NK-92 (cell line): ENCODE results near the gene DACT2.
"Not testable (repeated sequence)": the region's sequence is repeated elsewhere in the genome, so short reads cannot be mapped to it uniquely, and the experiment has no call there.

Source experiments
- DNase-seq: peaks from one replicate; lab custom pipeline; 2025; ENCODE audit not compliant: unreplicated experiment; lab: John Stamatoyannopoulos, UW

The DACT2 gene

DNA sequence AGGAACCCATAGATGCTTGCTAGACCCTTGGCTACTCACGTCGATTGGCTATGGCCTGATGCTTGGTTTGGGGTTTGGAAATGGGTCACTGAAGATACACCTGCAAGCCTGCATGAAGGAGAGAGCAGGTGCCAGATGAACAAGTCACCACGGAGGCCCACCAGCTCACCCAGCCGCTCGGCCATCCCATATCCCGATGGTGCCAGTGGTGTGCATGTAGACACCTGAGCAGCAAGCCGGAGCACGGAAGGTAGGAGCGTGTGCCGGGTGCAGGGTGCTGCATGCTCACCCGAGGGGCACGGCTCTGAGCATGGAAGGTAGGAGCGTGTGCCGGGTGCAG, 35.9 kb downstream of the DACT2 start:
- DNase-seq = no peak

- no peak for DNase-seq
Observed at GRCh38 chr6:168282985-168283685, 36.4 kb downstream of the DACT2 start.

- DNase-seq = no peak
Observed at GRCh38 chr6:168281826-168282225, 37.8 kb downstream of the DACT2 start.

GRCh38 chr6:168281314-168281713, 38.3 kb downstream of the DACT2 start:
- DNase-seq = not testable (repeated sequence)

DNA sequence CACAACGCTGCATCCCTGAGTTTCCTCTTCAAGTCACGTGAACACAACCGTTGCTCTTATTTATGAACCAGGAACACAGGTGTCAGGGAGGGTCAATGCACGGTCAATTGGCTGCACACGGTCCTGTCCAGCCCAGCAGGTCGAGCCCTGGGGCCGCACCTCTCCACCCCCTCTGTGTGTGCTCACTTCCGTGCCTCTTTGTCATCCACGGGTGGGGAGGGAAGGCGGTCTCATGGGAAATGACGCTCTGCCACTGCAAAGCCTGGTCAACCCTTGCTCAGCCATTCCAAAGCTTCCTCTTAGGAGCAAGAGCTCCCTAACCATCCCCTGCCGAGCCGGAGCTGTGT, 38.7 kb downstream of the DACT2 start:
- no peak for DNase-seq

DNA sequence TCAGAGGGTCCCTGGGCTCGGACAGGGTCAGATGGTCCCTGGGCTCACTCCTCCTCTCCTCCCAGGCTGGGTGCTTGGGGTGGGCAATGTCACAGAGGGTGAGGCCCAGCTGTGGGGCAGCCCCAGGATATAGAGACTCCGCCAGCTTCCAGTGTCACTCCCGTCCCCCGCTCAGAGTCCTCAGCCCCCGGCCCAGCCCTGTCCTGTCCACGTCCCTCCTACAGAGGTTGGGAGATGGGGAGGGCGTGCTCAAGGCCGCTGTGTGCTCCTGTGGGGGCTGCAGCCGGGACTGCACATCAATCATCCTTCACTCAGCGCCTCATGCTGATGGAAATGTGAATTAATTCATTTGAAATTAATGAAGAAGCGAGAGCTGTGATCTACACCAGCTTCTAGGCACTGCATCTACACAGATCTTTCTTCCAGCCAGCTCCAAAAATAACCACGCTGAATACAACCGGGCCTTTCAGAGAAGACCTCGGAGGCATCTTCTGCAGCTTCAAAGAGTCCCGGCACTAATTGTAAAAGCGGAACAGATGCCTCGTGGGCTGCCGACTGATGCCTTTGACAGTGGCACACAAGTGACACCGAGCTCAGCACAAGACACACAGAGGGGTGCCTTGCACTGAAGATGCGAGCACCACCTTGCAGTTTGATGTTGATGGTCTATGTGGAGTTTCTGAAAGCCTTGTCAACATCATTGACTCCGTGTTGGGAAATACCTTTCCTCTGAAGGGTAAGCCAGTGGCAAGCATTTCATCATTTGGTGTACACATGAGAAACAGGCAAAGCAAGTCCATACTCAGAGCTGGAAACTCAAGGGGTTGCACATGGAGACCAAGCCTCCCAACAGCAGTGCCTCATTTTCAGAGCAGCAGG, 39.3 kb downstream of the DACT2 start:
- no peak for DNase-seq

- no peak for DNase-seq
Observed at GRCh38 chr6:168279403-168279935, 40.1 kb downstream of the DACT2 start.

DNA sequence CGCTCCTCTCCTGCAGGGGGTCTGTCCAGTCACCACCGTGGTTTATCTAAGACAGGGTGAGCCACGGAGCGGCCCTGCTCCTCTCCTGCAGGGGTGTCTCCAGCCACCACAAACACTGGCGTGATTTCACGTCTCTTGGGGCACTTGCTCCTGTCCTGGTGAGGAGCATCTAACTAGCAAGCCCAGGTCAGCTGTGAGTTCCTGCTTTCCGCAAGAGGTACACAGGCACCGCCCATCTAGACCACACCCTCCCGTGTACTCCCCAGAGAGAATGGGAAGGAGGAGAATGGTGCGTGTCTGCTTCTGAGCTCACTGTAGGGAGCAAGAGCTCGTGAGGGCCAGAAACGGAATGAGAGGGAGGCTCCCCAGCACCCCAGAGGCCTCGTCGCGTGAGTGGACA, 40.7 kb downstream of the DACT2 start:
- DNase-seq = no peak

DNA sequence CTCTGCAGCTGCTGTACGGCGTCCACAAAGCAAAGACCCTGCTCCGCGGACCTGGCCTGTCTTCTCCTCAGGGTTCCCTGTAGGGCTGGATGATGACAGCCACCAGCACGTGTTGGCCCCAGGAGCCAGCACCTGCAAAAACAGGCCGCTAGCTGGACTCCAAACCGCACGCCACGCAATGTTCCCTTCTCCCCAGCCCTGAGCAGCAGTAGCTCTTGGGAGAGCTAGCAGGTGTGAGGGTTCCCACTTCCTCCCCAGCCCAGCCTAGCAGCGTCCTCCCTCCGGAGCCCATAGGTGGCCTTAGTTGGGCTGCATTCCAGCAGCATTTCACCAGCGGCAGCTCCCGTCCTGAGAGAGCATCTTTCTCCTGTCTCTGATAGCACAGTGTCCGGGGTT, 42.3 kb downstream of the DACT2 start:
- DNase-seq = no peak

GRCh38 chr6:168276576-168277273, 42.9 kb downstream of the DACT2 start:
- no peak for DNase-seq

DNA sequence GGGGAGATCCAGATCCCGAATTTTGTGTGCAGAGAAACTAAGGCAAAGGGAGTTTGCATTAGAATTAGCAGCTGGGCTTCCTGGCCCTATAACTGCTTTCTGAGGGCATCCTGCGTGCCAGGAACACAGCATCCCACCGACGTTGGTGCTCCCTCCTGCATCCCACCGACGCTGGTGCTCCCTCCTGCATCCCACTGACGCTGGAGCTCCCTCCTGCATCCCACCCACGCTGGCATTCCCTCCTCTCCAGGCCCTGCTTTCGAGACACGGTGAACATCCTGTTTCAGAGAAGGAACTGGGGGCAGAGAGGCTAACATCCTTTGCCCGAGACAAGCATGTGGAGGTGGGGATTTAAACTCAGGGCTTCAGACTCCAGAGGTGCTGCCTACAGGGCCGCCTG, 44.4 kb downstream of the DACT2 start:
- no peak for DNase-seq

- DNase-seq = no peak
Observed at GRCh38 chr6:168274037-168274952, 45.3 kb downstream of the DACT2 start.

GRCh38 chr6:168273441-168274036, 46.0 kb downstream of the DACT2 start:
- no peak for DNase-seq

DNA sequence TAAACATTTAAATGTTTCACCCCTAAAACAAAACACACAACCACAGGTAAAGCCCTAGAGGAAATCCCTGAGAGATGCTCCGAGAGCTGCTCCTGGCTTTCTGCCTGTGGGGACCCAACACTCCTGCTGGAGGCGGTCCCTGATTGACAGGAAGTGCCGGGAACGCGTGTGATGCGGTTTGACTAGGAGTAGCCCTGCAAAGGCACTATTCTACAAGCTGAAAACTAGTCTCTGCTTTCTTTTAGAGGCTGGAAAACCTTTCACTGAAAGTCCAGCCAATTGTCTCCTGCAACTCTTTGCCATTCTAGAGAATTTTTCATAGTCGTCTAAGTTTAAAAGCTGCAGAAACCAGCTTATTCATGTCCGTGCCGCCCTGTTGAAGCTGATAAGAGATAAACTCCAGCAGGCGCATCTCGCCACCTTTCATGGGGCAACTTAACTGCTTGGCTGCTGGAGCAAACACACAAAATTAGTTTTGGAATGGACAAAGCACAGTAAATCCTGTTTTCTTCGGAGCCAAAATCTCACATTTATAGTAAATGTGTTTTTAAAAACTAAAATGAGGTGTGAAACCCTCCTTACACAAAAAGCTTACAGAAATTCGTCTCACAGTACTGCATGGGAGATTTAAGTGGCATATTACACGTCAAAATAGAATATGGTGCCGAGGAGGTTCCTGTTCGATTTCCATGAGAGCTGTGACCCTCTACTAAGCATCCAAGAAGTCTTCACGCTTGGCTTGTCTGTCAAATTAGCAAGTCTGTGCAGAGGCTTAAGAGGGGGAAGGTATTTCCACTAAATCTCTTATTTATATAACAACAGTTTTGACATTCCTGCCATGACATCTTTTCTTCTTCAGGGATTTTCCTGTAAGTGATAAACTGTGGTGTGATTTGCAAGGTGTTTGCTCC, 46.9 kb downstream of the DACT2 start:
- no peak for DNase-seq

- no peak for DNase-seq
Observed at GRCh38 chr6:168270274-168271172, 49.1 kb downstream of the DACT2 start.

- DNase-seq = no peak
Observed at GRCh38 chr6:168269455-168270243, 49.9 kb downstream of the DACT2 start.

GRCh38 chr6:168268755-168269154, 50.8 kb downstream of the DACT2 start:
- DNase-seq = no peak
